Activated CD4-positive, alpha-beta T cell treated with anti-CD3 and anti-CD28 coated beads, Interleukin-2, amount 10 ng/mL, durations not matched to agents 24 days and 14 days (primary cell): ENCODE data around the gene ST7L. TPM values are rescaled to one million over a fixed set of nuclear protein-coding genes. Genes with fewer than 3 reads are reported as not detected.

Experiments used
- DNase-seq: peaks from one replicate; pipeline ENCODE4 v3.0.0; 2022
- H3K27ac Mint-ChIP-seq: one replicate; pipeline ENCODE4 v1.8.0; 2022; ENCODE audit warnings: mild to moderate bottlenecking, mixed read lengths
- H3K27me3 Mint-ChIP-seq: one replicate; pipeline ENCODE4 v1.8.0; 2022; ENCODE audit warnings: mixed read lengths
- H3K36me3 Mint-ChIP-seq: one replicate; pipeline ENCODE4 v1.8.0; 2022; ENCODE audit warnings: low read depth, mild to moderate bottlenecking, mixed read lengths
- H3K4me1 Mint-ChIP-seq: one replicate; pipeline ENCODE4 v1.8.0; 2021; ENCODE audit warnings: mixed read lengths
- H3K4me3 Mint-ChIP-seq: one replicate; pipeline ENCODE4 v1.8.0; 2022; ENCODE audit warnings: mild to moderate bottlenecking, moderate library complexity, mixed read lengths
- H3K9me3 Mint-ChIP-seq: one replicate; pipeline ENCODE4 v1.8.0; 2021; ENCODE audit warnings: mixed read lengths
- intact Hi-C: fragments of 100-400 bp; cut with micrococcal nuclease; formaldehyde crosslinking; loops from one replicate; pipeline ENCODE4 v1.15.1; 2023
- total RNA-seq: library from RNA; stranded (reverse); gene quantifications from 2 replicates; pipeline ENCODE4 v1.2.3, GENCODE V29; 2022

The ST7L gene
- total RNA-seq, 1 donor from 2014 or later = 13.8 TPM

- Mint-ChIP-seq H3K4me1 (no peaks in the 10 kb centered on the region), H3K36me3 (peaks cover 10% of the 10 kb centered on the region), H3K9me3 (no peaks in the 10 kb centered on the region), H3K27me3 (no peaks in the 10 kb centered on the region), H3K27ac (no peak overlapping the region), H3K4me3 (no peak overlapping the region)
- DNase-seq = no peak
- intact Hi-C loops = no loop called here
These were observed 19.5 kb downstream of the ST7L start for GRCh38 chr1:112599477-112599876.

DNA sequence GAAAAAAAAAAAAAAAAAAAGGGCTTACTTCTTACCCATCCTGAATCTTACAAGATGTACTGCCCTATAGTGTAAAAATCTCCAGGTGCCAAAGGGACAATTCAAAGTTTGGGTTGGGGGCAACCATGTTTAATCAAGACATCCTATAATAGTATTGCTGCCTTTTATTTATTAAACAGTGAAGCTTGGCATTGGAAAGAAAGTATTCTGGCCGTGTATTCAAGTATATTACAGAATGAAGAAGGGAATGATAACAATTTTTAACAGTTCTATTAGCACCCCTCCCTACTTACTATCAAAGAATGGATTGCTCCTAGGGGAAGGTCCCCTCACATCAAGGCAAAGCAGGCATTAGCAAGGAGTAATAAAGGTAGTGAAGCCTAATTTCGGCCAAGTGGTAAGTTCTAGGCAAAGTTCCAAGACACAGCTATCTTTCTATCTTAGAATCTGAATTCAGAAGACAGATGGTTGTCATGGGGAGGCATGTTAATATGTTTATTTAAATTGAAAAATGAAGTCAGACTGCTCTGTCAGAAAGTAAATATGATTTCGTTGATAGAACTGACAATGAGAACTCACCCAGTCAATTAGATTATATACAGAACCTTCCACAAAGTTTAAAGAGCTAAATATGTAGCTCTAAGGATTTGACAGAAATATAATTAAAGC lies 24.6 kb downstream of the ST7L start:
- intact Hi-C loops = no loop called here
- H3K36me3 Mint-ChIP-seq = peaks cover 11% of the 10 kb centered on the region
- no peaks in the 10 kb centered on the region for H3K4me1 Mint-ChIP-seq
- no peaks in the 10 kb centered on the region for H3K27me3 Mint-ChIP-seq
- no peaks in the 10 kb centered on the region for H3K9me3 Mint-ChIP-seq
- no peak for DNase-seq
- no peak overlapping the region for H3K27ac Mint-ChIP-seq
- no peak overlapping the region for H3K4me3 Mint-ChIP-seq

DNA sequence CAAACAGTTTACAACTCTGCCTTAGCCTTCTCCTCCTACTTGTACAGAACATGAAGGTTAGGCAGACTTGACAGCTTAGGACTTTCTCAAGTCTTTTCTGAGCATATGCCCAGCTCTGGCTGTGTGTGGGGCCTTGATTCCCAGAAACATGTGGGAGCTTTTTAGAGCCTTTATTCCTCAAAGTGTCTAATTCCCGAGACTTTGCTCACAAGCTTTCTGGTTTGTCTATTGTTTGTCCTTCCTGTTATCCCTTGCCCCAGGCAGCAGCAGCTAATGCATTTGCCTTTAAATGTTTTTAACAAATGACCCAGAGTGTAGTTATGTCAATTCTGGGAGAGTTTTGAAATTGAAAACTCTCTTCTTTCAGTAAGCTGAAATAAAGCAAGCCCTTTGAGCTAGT lies 29.2 kb downstream of the ST7L start:
- H3K36me3 Mint-ChIP-seq = peaks cover 21% of the 10 kb centered on the region
- H3K4me1 Mint-ChIP-seq = no peaks in the 10 kb centered on the region
- no peak overlapping the region for H3K27ac Mint-ChIP-seq
- no peak overlapping the region for H3K4me3 Mint-ChIP-seq
- H3K9me3 Mint-ChIP-seq = peaks cover 3% of the 10 kb centered on the region
- H3K27me3 Mint-ChIP-seq = no peaks in the 10 kb centered on the region
- intact Hi-C loops = no loop called here
- DNase-seq = no peak

GRCh38 chr1:112583366-112583765 lies 35.6 kb downstream of the ST7L start:
- no peak overlapping the region for H3K27ac Mint-ChIP-seq
- no peaks in the 10 kb centered on the region for H3K27me3 Mint-ChIP-seq
- intact Hi-C loops = no loop called here
- H3K4me3 Mint-ChIP-seq = no peak overlapping the region
- H3K9me3 Mint-ChIP-seq = no peaks in the 10 kb centered on the region
- DNase-seq = no peak
- peaks cover 9% of the 10 kb centered on the region for H3K36me3 Mint-ChIP-seq
- no peaks in the 10 kb centered on the region for H3K4me1 Mint-ChIP-seq

GRCh38 chr1:112581586-112582192 lies 37.3 kb downstream of the ST7L start:
- intact Hi-C loops = no loop called here
- no peaks in the 10 kb centered on the region for H3K4me1 Mint-ChIP-seq
- no peak overlapping the region for H3K27ac Mint-ChIP-seq
- H3K27me3 Mint-ChIP-seq = no peaks in the 10 kb centered on the region
- peaks cover 6% of the 10 kb centered on the region for H3K36me3 Mint-ChIP-seq
- no peak for DNase-seq
- no peak overlapping the region for H3K4me3 Mint-ChIP-seq
- H3K9me3 Mint-ChIP-seq = no peaks in the 10 kb centered on the region

- Mint-ChIP-seq H3K4me3 (no peak overlapping the region), H3K27ac (no peak overlapping the region), H3K9me3 (no peaks in the 10 kb centered on the region), H3K4me1 (no peaks in the 10 kb centered on the region), H3K27me3 (no peaks in the 10 kb centered on the region), H3K36me3 (peaks cover 14% of the 10 kb centered on the region)
- no peak for DNase-seq
- intact Hi-C loops = no loop called here
These were observed 39.0 kb downstream of the ST7L start for GRCh38 chr1:112579801-112580510.

DNA sequence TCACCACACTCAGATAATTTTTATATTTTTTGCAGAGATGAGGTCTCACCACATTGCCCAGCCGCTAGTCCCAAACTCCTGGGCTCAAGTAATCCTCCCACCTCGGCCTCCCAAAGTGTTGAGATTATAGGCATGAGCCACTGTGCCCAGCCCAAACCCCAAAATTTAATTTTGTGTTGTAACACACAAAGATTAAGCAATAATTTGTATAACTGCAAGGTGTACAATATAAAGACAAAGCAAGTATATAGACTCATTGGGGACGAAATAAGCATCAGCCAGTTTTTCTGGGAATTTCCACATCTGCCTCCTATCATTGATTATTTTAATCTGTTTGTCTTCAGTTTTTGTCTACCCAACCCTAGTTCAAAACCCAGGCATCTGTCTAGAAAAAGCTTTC lies 42.7 kb downstream of the ST7L start:
- no peaks in the 10 kb centered on the region for H3K4me1 Mint-ChIP-seq
- intact Hi-C loops = no loop called here
- H3K27ac Mint-ChIP-seq = no peak overlapping the region
- H3K4me3 Mint-ChIP-seq = no peak overlapping the region
- no peak for DNase-seq
- H3K27me3 Mint-ChIP-seq = no peaks in the 10 kb centered on the region
- no peaks in the 10 kb centered on the region for H3K9me3 Mint-ChIP-seq
- H3K36me3 Mint-ChIP-seq = peaks cover 20% of the 10 kb centered on the region

DNA sequence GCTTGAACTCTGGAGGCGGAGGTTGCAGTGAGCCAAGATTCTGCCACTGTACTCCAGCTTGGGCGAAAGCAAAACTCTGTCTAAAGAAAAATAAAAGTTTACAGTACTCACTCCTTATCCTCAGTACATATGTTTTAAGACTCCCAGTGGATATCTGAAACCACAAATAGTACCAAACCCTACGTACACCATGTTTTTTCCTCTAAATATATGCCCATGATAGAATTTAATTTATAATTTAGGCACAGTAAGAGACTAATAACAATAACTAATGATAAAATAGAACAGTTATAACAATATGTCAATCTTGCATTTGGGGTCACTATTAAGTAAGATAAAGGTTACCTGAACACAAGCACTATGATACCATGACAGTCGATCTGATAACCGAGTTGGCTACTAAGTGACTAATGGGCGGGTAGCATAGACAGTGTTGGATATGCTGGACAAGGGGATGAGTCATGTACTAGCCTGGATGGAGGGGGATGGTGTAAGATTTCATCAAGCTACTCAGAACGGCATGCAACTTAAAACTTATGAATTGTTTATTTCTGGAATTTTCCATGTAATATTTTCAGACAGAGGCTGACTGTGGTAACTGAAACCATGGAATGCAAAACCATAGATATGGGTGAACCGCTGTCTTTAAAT lies 43.7 kb downstream of the ST7L start:
- Mint-ChIP-seq H3K27me3 (no peaks in the 10 kb centered on the region), H3K9me3 (no peaks in the 10 kb centered on the region), H3K4me1 (no peaks in the 10 kb centered on the region), H3K27ac (no peak overlapping the region), H3K36me3 (peaks cover 20% of the 10 kb centered on the region), H3K4me3 (no peak overlapping the region)
- DNase-seq = no peak
- intact Hi-C loops = no loop called here

GRCh38 chr1:112565800-112566199 lies 53.1 kb downstream of the ST7L start:
- Mint-ChIP-seq H3K36me3 (peaks cover 7% of the 10 kb centered on the region), H3K9me3 (no peaks in the 10 kb centered on the region), H3K4me3 (no peak overlapping the region), H3K27ac (no peak overlapping the region), H3K27me3 (no peaks in the 10 kb centered on the region), H3K4me1 (no peaks in the 10 kb centered on the region)
- intact Hi-C loops = no loop called here
- DNase-seq = no peak

GRCh38 chr1:112564081-112564480 lies 54.9 kb downstream of the ST7L start:
- no peaks in the 10 kb centered on the region for H3K27me3 Mint-ChIP-seq

DNA sequence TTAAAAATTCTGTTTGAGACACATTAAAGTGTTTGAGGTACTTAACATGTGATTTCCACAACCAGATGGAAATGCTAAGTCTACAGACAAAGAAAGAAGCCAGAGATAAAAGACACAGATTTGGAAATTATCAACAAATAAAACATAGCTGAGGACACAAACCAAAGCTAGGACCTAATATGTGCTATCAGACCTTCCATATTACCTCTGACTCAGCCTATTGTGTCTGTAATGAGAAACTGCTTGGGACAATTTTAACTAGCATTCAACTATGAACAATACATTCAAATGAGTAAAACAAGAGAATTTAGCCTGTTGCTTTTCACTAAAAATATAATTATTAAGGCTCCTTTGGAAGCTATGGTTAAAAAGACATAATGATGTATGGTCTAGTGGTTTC lies 55.6 kb downstream of the ST7L start:
- intact Hi-C loops = no loop called here
- Mint-ChIP-seq H3K27ac (no peak overlapping the region), H3K27me3 (no peaks in the 10 kb centered on the region), H3K9me3 (no peaks in the 10 kb centered on the region), H3K4me3 (no peak overlapping the region), H3K36me3 (peaks cover 7% of the 10 kb centered on the region), H3K4me1 (no peaks in the 10 kb centered on the region)
- no peak for DNase-seq

More at GRCh38 chr1:112564081-112564480, 54.9 kb downstream of the ST7L start:
- Mint-ChIP-seq H3K4me3 (no peak overlapping the region), H3K36me3 (peaks cover 7% of the 10 kb centered on the region), H3K4me1 (no peaks in the 10 kb centered on the region), H3K27ac (no peak overlapping the region), H3K9me3 (no peaks in the 10 kb centered on the region)
- intact Hi-C loops = no loop called here
- no peak for DNase-seq

GRCh38 chr1:112558634-112559033 lies 60.3 kb downstream of the ST7L start:
- Mint-ChIP-seq H3K36me3 (no peaks in the 10 kb centered on the region), H3K27ac (no peak overlapping the region), H3K4me3 (no peak overlapping the region), H3K4me1 (peaks cover 3% of the 10 kb centered on the region), H3K27me3 (no peaks in the 10 kb centered on the region), H3K9me3 (no peaks in the 10 kb centered on the region)
- DNase-seq = no peak
- intact Hi-C loops = no loop called here

GRCh38 chr1:112557385-112557784 lies 61.6 kb downstream of the ST7L start:
- Mint-ChIP-seq H3K27ac (no peak overlapping the region), H3K4me1 (peaks cover 3% of the 10 kb centered on the region), H3K9me3 (no peaks in the 10 kb centered on the region), H3K4me3 (no peak overlapping the region), H3K27me3 (no peaks in the 10 kb centered on the region), H3K36me3 (no peaks in the 10 kb centered on the region)
- intact Hi-C loops = no loop called here
- no peak for DNase-seq

- no peaks in the 10 kb centered on the region for H3K9me3 Mint-ChIP-seq
- H3K27me3 Mint-ChIP-seq = no peaks in the 10 kb centered on the region
- H3K4me1 Mint-ChIP-seq = peaks cover 3% of the 10 kb centered on the region
- intact Hi-C loops = no loop called here
- no peaks in the 10 kb centered on the region for H3K36me3 Mint-ChIP-seq
- no peak for DNase-seq
- no peak overlapping the region for H3K27ac Mint-ChIP-seq
- no peak overlapping the region for H3K4me3 Mint-ChIP-seq
These were observed 64.5 kb downstream of the ST7L start for GRCh38 chr1:112554411-112554810.
